Smooth muscle cell of trachea (primary cell): ENCODE results near the gene EPHB6. TPM values are rescaled to one million over a fixed set of nuclear protein-coding genes. Genes with fewer than 3 reads are reported as not detected.

ENCODE experiments used
- total RNA-seq: library from RNA; depleted of rRNA; stranded (reverse); fragments of >200 nt; gene quantifications from 2 replicates; pipeline ENCODE4 v1.2.1, GENCODE V29; 2014

EPHB6 gene
- total RNA-seq = 1.9 and 8.8 TPM in 2 replicates

DNA sequence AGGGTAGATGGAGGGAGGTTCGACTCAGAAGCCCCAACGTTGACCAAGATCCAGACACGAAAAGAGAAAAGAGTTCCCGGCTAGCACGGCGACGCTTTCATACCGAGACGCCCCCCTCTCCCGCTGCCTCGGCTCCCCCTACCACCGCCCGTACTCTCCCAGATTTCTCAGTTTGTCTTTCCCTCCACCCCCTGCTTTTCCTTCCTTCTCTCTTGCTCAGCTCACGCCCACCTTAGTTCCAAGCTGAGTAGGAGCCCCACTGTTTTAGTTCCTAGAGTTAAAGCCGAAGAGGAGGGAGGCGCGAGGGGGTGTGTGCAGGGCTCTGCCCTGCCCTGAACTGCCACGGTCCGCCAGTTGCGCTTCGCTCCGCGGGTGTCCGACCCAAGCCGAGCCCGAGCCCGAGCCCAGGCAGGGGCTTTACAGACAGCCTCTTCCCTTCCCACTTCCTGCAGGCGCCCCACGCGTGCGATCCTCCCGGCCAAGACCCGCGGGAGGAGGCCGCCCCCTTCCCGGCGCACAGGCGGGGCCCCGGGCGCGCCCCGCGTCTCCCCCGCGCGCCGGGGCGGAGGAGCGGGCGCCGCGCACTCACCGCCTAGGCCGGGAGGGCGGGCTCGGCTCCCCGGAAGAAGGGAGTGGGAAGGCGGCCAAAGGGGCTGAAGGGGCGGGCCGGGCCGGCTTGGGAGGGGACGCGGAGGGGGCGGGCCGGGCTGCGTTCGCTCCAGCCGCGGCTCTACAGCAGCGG is at the start of gene EPHB6:
Gene EPHB6 (plus strand): TSS at position 705 of the 742 bp plus-strand sequence. CDS start 8,152 bp downstream, outside the sequence.

DNA sequence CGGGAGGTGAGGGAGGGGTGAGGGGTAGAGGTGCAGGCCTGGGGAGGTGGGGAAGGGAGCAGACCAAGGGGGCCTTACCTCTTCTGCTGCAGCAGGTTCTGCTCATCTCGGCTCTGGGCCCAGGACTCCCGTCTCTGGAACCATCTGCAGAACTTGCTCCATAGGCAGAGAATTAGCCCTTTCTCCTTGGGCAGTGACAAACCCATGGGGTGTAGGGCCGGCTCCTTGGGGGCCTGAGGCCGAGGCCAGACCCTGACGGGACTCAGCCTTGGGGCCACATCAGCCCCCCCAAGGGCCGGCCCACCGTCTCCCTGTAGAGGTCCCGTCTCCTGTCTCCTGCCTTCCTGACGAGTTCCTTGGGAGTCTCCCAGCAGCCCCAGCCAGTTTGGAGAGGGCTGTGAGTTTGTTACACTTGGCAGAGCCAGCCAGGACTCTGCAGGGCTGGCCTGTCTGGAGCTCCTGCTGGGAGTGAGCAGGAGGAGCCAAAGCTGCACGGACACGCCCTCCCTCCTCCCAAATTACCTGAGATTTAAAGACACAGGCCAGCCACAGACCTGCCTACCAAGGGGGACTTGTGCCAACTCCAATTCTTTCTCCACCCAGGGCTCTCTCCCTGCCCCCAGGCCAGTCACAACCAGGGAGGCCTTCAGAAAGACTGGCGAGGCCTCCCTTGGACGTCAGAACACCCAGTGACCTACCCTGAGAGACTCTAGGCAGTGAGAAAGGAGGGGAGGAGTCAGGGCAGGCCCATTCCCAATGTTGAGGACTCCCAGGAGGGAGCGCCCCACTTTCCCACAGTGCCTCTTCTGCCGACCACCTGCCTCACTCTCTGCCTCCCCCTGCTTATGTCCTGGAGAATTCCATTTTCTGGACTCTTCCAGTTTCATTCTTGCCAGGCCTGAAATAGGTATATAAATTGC is 30.7 kb downstream of the EPHB6 start, which contains the start of gene TRPV6:
Gene TRPV6 (minus strand): TSS at position 435 of the 920 bp plus-strand sequence.

Other genes starting within 250 kb of the EPHB6 start
- not detected in 2 replicates for gene PRSS1, start 105.6 kb upstream of the EPHB6 start, total RNA-seq
- not detected in 2 replicates for gene PRSS2, start 84.1 kb upstream of the EPHB6 start, total RNA-seq
- gene TRPV6, start 30.7 kb downstream of the EPHB6 start, total RNA-seq = not detected in 2 replicates
- not detected in 2 replicates for gene TRPV5, start 78.7 kb downstream of the EPHB6 start, total RNA-seq
- not detected in 2 replicates for gene LLCFC1, start 84.4 kb downstream of the EPHB6 start, total RNA-seq
- 0.17 TPM in 1 of 2 replicates, not detected in the other for gene KEL, start 107.3 kb downstream of the EPHB6 start, total RNA-seq
- gene OR9A2, start 172.1 kb downstream of the EPHB6 start, total RNA-seq = not detected in 2 replicates
- gene OR6V1, start 197.3 kb downstream of the EPHB6 start, total RNA-seq = not detected in 2 replicates